ENCODE data around the gene TRPC1.

- TF ChIP-seq CTCF (IDR thresholded peaks at IDR 0.05; ENCODE audit: borderline replicate concordance, extremely low read depth, low read length, poor library complexity, severe bottlenecking): no peak
- no peak for TF ChIP-seq EZH2 (IDR thresholded peaks at IDR 0.05; ENCODE audit: borderline replicate concordance, low read depth, low read length, severe bottlenecking)
Measured at GRCh38 chr3:142705198-142705597, 18.6 kb upstream of the TRPC1 start.

Measured in DND-41 (cell line).